Hindlimb muscle (tissue), 1 donor: ENCODE measurements around the gene N4BP2L2. TPM values are rescaled to one million over a fixed set of nuclear protein-coding genes. Genes with fewer than 3 reads are reported as not detected.

Experiments used
- DNase-seq: peaks from one replicate; pipeline ENCODE4 v3.0.0-alpha.2; 2013
- polyA plus RNA-seq: library from polyadenylated mRNA; unstranded; fragments of 120-200 nt; gene quantifications from one replicate; pipeline ENCODE4 v1.2.1, GENCODE V29; 2013; ENCODE audit not compliant: insufficient read length

N4BP2L2 gene
- polyA plus RNA-seq, 1 donor = 107 TPM

GRCh38 chr13:32528358-32528757 is 10.2 kb downstream of the N4BP2L2 start:
- DNase-seq = no peak

- no peak for DNase-seq
Measured at GRCh38 chr13:32527151-32527550, 11.4 kb downstream of the N4BP2L2 start.

- no peak for DNase-seq
Measured at GRCh38 chr13:32525766-32526165, 12.8 kb downstream of the N4BP2L2 start.

- no peak for DNase-seq
Measured at GRCh38 chr13:32515246-32515645, 23.3 kb downstream of the N4BP2L2 start.

- no peak for DNase-seq
Measured at GRCh38 chr13:32511482-32511881, 27.1 kb downstream of the N4BP2L2 start.

- no peak for DNase-seq
Measured at GRCh38 chr13:32504876-32505275, 33.7 kb downstream of the N4BP2L2 start.

GRCh38 chr13:32504263-32504662 is 34.3 kb downstream of the N4BP2L2 start:
- no peak for DNase-seq

GRCh38 chr13:32503727-32504126 is 34.9 kb downstream of the N4BP2L2 start:
- no peak for DNase-seq

GRCh38 chr13:32501064-32501463 is 37.5 kb downstream of the N4BP2L2 start:
- no peak for DNase-seq

- no peak for DNase-seq
Measured at GRCh38 chr13:32499538-32500210, 38.9 kb downstream of the N4BP2L2 start.

GRCh38 chr13:32497589-32497988 is 41.0 kb downstream of the N4BP2L2 start:
- DNase-seq = no peak

- no peak for DNase-seq
Measured at GRCh38 chr13:32496599-32497160, 41.9 kb downstream of the N4BP2L2 start.

GRCh38 chr13:32495841-32496240 is 42.8 kb downstream of the N4BP2L2 start:
- no peak for DNase-seq

GRCh38 chr13:32495429-32495828 is 43.2 kb downstream of the N4BP2L2 start:
- DNase-seq = no peak

GRCh38 chr13:32491028-32491427 is 47.6 kb downstream of the N4BP2L2 start:
- no peak for DNase-seq

- DNase-seq = no peak
Measured at GRCh38 chr13:32476892-32477291, 61.7 kb downstream of the N4BP2L2 start.

- no peak for DNase-seq
Measured at GRCh38 chr13:32476021-32476731, 62.4 kb downstream of the N4BP2L2 start.

GRCh38 chr13:32474999-32475792 is 63.4 kb downstream of the N4BP2L2 start:
- no peak for DNase-seq

- no peak for DNase-seq
Measured at GRCh38 chr13:32473650-32474049, 64.9 kb downstream of the N4BP2L2 start.

GRCh38 chr13:32472194-32472621 is 66.4 kb downstream of the N4BP2L2 start:
- peak; percentile 23 for DNase-seq

GRCh38 chr13:32471187-32471922 is 67.2 kb downstream of the N4BP2L2 start:
- DNase-seq = peak; percentile 61

- DNase-seq = no peak
Measured at GRCh38 chr13:32468502-32469142, 70.0 kb downstream of the N4BP2L2 start.
